Measurements from ENCODE around the gene AK1.

Gene AK1

DNA sequence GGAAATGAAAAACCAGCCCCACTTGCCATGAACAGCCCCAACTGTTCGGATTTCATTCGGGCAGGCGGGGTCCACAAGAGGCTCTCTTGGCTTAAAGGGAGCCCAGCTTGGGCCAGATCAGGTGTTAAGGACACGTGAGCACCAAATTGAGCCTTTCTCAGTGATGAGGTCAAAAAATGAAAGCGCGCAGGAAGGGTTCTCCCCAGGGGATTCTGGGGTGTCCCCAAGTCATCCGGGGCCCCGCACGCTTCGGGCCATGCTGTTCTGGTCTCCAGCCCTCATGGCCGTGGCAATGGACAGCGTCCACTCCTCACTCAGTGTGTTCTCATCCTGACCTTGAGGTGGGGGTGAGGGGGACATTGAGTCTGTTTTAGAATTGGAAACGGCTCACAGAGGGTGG is 10.9 kb downstream of the AK1 start:
- DNase-seq, result no peak

DNA sequence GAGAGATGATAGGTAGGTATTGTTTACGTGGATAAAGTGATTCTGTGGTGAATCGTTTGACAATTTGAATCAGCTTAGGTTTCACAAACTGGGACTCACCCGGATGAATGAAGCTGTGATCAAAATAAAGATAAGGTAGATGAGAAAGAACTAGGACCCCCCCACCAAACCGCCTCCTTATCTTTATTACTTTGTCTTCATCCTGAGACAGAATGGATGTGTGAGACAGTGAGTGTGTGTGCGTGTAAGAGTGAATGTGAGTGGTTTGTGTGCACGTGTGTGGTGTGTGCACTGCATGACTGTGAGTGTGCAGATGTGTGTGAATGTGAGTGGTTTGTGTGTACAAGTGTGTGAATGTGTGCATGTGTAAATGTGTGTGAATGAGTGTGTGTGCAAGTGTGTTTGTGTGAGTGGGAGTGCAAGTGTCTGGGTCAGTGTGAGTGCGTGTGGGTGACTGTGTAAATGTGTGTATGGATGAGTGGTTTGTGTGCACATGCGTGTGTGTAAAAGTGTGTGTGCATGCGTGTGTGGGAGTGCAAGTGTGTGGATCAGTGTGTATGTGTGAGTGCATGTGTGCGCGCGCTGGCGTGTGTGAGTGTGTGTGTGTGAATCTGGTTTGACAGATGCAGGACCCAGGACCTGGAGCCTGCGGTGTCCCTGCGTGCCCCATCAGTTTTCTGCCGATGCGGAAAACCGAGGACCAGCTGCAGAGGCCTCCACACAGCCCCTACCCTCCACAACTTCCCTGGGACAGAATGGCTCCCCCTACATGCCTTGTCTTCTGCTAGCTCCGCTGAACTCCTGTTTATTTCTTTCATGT is 11.6 kb downstream of the AK1 start:
- no peak for DNase-seq

DNA sequence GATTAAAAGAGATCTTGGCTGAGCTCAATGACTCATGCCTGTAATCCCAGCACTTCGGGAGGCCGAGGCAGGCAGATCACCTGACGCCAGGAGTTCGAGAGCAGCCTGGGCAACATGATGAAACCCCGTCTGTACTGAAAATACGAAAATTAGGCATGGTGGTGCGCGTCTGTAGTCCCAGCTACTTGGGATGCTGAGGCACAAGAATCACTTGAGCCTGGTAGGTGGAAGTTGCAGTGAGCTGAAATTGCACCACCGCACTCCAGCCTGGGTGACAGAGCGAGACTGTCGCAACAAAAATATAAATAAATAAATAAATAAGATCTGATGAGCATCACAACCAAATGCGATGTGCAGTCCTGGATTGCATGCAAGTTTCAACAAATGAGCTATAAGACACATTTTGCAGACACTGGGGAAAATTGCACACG is 14.3 kb downstream of the AK1 start:
- no peak for DNase-seq

DNA sequence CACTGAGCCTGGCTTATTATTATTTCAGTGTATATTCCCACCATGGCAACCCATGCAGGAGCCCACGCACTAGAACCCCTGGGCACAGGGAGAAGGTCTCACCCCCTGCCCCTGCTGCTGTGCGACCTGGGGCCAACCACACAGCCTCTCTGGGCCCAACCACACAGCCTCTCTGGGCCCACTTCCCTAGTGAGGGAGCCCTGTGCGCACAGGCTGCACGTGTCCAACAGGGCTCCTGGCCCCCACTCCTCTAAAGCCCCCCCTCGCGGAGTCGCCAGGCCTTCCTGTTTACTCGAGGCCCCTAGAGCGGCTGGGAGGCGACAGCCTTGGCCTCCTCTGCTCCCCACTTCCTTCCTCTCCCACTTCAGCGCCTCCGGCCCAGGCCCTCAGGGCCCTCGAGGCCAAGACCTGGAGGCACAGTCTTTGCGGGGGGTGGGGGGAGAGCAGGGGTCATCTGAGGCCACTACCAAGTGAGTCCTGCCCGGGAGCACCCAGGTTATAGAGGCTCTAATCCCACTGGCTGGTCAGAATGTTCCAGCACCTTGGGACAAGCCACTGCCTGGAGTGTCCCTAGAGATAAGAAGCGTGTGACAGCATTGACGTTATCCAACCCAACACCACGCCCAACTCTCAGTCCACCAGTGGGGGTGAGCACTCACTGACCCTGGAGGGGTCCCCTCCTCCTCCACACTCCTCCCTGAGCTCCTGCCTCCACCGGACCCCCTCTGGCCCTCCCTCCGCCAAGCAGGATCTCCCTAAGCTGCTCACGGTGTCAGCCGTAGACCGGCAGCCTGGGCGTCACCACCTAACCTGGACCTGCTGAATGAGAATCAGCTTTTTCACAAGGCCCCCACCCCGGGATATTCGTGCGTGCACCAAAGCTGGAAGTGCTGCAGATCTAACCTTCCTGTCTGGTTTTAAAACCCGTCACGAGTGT is 15.1 kb downstream of the AK1 start:
- no peak for DNase-seq

DNA sequence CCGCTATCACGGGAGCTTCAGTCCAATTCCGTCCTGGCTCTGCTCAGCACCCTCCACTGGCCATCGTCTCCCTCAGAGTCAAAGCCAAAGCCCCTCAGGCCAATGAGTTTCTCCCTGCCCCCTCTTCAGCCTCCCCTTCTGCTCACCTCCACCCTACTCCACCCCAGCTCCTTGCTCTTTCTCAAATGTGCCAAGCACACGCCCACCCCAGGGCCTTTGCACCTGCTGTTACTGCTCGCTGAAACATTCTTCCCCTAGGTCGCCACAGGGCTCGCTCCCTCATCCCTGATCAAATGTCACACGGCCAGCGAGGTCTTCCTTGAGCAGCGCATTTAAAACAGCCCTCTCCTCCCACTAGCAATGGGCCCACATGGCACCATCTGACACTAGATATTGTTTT is 16.7 kb downstream of the AK1 start:
- no peak for DNase-seq

DNA sequence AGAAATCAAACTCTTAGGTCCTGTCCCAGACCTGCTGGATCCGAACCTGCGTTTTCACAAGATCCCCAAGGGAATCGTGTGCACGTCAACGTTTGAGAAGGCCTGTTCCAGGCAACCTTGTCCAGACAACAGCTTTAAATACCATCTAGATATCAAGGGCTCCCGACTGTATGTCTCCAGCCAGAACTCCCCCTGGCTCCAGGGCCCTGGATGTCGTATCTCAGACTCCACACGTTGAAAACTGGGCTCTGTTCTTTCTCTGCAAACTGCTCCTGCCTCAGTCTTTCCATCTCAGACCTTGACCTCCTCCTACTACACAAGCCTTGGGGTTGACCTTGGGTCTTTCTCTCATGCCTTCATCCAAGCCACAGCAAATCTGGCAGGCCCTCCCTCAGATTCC is 17.2 kb downstream of the AK1 start:
- DNase-seq, result no peak

DNA sequence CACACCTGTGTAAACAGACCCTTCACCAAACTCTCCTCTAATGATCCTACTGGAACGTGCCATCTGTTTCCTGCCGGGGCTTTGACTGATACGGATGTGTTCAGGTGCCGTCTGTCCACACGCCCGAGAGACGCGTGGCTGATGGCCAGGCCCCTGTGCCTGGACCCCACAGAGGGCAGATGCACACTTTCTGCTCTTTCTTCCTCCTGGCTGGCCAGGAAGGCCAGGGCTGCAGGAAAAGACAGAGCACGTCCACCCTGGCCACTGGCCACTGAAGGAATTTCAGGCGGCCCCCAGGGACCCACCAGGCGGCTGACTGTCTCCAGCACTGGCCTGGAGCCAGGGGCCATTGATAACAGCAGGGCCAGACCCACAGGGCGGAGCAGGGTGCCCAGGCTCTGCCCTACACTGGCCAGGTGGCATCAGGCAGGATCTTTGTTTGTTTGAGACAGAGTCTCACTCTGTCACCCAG is 19.4 kb downstream of the AK1 start:
- peak; percentile 24 for DNase-seq

DNA sequence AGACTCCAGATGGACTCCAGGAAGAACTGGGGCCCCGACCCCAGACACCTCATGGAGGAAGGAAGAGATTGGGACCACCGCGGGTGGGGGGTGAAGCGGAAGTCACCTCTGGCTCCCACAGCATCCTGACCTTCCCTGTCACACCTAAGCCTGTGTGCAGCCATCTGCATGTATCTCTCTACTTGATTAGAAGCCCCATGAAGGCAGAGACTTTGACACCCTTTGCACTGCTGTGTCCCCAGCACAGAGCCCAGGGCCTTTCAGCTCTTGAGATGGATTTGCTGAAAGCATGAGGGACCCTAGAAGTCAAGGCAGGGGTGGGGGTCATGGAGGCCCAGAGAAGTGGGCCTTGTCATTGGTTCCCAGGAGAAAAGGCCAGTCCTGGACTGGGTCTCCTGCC is 20.2 kb downstream of the AK1 start:
- no peak for DNase-seq

DNA sequence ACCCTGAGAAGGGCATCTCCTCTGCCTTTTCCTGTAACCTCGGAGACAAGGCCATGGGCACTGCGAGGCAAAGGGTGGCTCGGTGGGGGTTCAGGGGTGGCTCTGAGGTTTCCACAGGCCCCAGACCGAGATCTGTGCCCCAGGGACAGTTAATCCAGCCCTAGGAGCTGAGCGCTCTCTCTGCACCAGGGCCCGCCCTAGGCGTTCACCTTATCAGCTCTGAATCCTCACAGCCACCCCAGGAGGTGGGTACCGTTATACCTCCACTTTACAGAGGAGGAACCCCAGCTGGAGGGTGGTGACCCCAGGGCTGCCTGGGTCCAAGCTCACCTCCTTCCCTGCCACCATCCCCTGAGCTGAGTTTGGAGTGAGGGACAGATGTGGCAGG is 20.8 kb downstream of the AK1 start:
- no peak for DNase-seq

DNA sequence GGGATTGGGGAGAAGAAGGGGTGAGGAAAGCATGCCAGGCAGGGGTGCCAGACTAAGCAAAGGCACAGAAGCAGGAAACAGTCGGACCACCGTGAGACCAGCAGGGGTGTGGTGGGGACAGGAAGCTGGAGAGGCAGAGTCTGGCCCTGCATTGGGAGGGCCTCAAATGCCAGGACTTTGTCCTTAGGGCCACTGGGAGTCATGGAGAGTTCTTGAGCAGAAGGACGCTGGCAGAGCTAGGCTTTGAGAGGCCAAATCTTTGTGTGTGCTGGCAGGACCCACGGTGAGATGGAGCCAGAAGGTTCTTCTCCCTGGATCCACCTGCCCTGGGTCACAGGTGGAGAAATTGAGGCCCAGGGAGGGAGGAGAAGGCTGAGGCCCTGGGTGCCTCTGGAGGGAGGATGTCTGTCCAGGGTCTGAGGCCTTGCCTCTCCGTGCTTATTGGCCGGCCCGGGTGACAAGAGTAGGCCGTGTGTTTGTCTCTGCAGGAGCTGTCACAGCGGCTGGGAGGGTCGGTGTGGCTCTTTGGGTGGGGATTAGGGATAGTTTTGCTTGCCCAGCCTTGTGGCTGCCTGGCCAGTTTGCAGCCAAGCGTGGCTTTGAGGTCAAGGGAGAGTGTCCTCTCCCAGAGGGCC is 21.3 kb downstream of the AK1 start:
- no peak for DNase-seq

DNA sequence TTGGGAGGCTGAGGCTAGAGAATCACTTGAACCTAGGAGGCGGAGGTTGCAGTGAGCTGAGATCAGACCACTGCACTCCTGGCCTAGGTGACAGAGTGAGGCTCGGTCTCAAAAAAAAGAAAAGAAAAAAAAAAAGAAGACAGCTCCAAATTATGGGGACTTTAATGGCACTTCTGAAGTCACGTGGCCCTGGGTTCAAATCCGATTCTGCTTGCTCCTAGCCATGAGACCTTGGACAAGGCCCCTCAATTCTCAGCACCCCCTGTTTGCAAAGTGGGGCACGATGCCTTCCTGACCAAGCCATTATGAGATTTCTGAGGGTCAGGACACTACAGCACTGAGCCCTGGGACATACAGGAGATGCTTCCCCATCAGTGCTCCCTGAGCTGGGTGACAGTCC is 22.0 kb downstream of the AK1 start:
- DNase-seq, result no peak

DNA sequence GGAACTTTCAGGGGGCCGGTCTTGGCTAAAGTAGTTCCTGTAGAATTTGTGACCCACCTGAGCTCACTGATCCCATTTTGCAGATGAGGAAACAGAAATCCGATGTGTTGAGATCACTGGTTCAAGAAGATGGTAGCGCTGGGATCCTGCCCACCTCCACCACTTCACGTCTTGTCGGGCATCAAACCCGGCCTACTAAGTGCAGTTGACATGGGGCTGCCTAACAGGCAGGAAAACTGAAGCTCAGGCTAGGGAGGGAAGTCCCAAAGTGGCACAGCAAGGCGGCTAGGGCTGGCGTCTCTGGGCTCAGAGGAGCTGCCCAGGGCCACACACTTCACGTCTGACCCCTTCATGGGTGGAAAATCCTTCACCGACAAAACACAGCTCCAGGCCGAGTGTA is 22.5 kb downstream of the AK1 start:
- no peak for DNase-seq

DNA sequence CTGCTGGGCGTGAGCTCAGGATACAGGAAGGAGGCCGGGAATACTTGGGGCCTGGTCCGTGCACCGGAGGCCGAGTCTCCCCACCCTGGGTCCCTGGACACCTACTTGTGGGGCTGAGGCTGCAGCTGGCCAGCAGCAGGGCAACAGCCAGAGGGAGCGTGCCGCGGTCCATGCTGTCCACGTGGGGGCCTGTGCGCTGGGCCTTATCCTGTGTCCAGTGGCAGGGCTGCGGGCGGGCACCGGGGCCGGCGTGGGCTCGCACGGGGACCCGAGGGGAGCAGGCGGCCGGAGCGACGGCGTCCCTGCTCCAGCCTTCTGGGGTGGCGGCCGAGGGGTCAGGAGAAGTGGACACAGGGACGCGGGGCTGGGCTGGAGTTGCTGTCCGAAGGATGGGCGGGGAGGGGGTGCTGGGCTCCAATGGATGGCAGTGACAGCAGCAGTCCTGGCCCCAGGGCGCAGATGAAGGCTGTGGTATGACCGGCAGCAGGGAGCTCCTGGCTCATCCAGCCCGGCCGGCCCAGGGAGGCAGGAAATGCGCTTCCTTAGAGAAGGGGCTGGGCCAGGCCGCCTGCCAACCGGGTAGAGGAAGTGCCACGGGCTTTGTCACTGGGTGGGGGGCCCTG is 23.2 kb downstream of the AK1 start, which contains the start of gene ENG:
ENG (minus strand) TSS at position 475 of the 623 bp plus-strand sequence; CDS start at position 172, 303 bp downstream.
- no peak for DNase-seq

DNA sequence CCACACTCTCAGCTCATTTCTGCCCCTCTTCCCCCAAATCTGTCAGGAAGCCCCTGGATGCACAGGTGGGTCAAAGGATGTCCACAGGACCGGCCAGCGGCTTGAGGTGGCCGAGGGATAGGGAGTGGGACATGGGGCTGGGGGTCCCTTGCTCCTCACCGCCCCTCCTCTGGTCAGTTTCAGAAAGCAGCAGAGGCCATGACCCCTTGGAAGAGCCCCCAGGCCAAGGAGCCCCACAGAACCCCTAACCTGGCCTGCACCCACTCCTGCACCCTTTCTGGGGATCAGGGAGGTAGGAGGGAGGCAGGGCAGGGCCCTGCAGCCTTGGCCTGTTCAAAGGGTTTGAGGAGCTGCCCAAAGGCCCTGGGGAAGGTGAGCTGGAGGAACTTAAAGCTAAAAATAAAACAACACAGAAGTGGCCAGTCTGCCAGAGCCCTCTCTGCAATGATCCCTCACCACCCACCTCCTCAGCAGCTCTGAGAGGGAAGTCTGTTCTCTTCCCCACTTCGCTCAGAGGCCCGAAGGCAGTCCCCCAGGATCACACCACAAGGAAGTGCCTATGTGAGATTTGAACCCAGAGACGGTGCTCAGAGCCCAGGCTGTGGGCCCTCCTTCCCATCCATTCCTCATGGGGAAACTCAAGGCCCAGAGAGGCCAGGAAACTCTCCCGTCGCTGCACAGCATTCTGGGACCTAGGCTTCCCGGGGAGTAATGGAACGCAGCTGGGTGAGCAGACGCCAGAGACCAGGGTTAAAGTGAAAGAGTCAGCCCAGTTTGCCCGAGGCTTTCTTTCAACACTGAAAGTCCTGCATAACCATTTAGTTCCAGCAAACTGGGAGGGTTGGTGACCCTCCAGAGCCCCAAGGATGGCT is 23.9 kb downstream of the AK1 start:
- DNase-seq, result no peak

DNA sequence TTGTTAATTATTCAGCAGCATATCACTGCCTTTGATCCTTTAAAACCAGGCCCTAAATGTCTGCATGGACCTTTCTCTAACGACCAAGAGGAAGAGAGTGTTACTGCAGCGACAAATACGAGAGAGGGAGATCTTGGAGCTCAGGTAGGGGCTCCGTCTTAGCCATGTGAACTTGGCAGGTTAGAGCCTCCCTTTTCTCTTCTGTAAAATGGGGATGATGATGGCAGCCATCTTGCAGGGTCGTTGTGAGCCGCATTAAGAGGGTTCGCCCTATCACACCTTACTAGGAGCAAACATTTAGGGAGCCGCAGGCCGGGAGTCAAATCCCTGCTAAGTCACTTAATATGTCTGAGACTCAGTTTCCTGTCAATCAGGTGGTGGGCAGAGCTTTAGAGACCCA is 24.6 kb downstream of the AK1 start:
- DNase-seq, result no peak

DNA sequence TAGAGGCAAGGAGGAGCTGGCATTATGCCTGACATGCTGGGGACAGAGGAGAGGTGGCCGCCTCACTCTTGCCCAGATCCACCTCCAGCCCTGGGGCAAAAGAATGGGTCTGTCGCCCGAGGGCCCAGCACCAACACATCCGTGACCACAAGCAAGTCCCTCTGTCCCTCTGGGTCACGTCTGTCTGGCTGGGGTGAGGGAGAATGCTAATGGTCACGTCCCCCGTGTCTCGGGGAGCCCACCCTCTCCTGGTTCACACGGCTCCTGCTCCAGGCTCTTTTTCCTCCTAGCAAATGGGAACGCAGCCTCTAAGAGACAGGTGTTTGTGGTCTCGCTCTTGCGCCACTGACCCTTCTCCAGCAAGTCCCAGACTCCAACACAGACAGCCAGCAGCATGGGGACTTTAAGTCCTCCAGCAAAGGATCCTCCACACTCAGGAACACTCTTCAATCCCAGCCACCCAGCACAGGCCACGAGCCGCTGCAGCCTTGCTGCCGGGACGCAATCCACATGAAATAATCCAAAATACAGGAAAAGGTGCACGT is 27.1 kb downstream of the AK1 start:
- DNase-seq, result no peak

DNA sequence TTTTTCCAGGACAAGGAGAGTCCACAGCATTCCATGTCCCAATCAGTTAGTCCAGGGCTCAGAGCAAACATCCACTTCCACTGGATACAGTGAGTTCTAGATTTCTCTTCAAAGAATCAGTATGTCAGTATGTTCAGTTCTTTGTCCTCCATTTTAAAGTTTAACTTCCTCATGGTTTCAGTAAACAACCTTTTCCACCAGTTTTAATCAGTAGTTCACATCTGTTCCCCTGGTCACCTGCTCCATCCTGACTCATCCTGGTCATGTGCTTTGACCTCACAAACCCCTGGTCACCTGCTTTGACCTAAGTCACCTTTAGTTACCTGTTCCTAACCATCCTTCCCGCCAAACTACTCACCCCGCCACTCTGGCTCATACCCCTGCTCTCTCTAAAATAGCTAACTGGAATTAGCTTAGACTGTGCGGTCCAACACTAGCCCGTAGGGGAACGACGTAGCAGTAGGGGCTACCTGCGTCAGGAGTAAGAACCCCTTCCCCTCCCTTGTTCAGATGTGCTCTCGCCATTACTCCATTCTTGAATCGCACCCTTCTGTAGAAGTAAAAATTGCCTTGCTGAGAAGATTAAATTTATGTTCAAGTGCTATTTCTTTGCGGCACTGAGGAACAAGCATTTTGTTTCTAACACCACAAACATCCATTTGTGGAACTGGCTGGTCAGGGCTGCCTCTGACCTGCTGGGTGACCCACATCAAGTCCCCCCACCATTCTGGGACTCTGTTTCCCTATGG is 28.5 kb downstream of the AK1 start:
- DNase-seq, result no peak

DNA sequence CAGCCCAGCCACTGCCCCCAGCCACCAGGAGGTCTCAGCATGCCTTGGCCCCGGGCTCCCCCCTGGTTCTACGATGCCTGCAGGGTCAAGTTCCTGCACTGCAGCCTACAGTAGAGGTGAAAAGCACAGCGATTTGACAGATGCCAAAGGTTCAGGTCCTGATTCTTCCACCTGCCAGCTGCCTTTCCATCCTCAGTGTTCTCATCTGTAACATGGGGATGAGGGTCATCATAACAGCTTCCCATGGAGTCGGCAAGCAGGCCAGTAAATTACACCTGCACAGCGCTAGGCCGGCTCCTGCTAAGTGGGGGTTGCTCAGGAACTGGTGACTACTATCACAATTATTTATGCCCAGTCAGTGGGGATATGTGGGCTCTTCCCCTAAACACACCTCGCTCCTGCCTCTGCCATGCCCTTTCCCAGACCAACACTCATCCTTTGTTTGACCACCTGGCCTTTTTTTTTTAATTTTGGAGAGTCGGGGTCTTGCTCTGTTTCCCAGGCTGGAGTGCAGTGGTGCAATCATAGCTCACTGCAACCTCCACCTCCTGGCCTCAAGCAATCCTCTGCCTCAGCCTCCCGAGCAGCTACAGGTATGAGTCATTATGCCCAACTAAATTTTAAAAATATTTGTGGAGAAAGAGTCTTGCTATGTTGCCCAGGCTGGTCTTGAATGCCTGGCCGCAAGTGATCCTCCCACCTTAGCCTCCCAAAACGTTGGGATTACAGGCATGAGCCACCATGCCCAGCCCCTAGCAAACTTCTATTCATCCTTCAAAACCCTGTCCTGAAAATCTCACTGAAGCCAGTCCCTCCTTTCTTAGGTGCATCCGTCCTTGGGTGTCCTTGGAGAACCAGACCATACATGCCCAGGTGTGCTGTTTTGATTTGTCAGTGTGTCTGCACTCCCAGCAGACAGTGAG is 29.4 kb downstream of the AK1 start:
- no peak for DNase-seq

DNA sequence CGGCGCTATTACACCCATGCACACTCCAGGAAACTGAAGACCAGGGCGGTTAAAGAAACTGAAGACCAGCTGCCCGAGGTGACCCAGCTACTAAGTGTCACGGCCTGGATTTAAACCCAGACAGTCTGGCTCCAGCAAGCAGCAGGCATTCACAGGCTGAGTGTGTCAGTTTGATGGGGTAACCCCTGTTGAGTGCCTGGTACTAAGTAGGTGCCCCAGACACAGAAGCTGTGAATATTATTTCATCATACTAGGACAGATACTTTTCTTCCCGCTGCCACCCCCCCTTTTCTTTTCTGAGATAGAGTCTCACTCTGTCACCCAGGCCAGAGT is 30.3 kb downstream of the AK1 start:
- DNase-seq, result no peak
